ENCODE data around the gene DOCK10.

DNA sequence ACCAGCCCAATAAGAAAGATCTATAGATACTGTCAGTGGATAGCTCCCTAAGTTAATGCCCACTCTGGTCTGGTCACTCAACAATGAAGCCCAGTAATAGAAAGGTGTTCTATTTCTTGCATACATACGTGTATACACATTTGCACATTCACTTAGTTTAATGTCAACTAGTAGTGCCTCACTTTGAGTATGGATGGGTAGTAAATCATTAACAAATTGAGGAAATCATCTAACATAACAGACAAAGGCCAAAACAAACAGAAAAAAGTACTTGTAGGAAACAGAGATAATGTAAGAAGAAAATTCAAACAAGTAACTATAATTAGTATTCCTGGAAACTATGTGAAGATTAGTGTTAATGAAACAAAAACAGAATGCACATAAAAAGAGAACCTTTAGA is 312.8 kb downstream of the DOCK10 start:
- TF ChIP-seq, protein P1, sequence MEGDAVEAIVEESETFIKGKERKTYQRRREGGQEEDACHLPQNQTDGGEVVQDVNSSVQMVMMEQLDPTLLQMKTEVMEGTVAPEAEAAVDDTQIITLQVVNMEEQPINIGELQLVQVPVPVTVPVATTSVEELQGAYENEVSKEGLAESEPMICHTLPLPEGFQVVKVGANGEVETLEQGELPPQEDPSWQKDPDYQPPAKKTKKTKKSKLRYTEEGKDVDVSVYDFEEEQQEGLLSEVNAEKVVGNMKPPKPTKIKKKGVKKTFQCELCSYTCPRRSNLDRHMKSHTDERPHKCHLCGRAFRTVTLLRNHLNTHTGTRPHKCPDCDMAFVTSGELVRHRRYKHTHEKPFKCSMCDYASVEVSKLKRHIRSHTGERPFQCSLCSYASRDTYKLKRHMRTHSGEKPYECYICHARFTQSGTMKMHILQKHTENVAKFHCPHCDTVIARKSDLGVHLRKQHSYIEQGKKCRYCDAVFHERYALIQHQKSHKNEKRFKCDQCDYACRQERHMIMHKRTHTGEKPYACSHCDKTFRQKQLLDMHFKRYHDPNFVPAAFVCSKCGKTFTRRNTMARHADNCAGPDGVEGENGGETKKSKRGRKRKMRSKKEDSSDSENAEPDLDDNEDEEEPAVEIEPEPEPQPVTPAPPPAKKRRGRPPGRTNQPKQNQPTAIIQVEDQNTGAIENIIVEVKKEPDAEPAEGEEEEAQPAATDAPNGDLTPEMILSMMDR (IDR thresholded peaks at IDR 0.05), result no peak
- TF ChIP-seq POLR2AphosphoS5 (IDR thresholded peaks at IDR 0.05), result no peak
- TF ChIP-seq EP300 (IDR thresholded peaks at IDR 0.05), result no peak

Measured in stomach (tissue), 4 donors.